Gastrocnemius medialis (tissue), 4 donors: ENCODE data around the gene PBX4. TPM values are rescaled to one million over a fixed set of nuclear protein-coding genes. Genes with fewer than 3 reads are reported as not detected.
A peak's percentile ranks its signal among the peaks of the same experiment; 100 is the strongest.

Experiments used
- ATAC-seq, 2 donors: fragments of 150-250 bp; one replicate each; pipeline ENCODE4 v1.9.1; 2016
- DNase-seq, 2 donors: peaks; one replicate each; pipeline ENCODE4 v3.0.0-alpha.2; 2019
- H3K27ac ChIP-seq, 4 donors: fragments of 200-600 bp; sonication (generic); 1 replicate in 1 of 4; 2 replicates in 3 of 4; pipeline ENCODE4 v1.5.1; 2016 to 2018; ENCODE audit warnings: mild to moderate bottlenecking in 2 of 4, moderate library complexity in 1 of 4
- H3K27me3 ChIP-seq, 3 donors: fragments of 200-600 bp; sonication (generic) in 2 of 3; 1 replicate in 1 of 3; 2 replicates in 2 of 3; pipeline versions ENCODE4 v1.5.1 to v1.6.0; 2016 to 2019; ENCODE audit warnings: mild to moderate bottlenecking in 1 of 3, moderate library complexity in 1 of 3
- H3K36me3 ChIP-seq, 2 donors: fragments of 200-600 bp; sonication (generic) in 1 of 2; one replicate each; pipeline ENCODE4 v1.5.1; 2017 to 2018
- H3K4me1 ChIP-seq, 2 donors: fragments of 200-600 bp; sonication (generic) in 1 of 2; one replicate each; pipeline ENCODE4 v1.5.1; 2016 to 2017; ENCODE audit warnings: mild to moderate bottlenecking in 2 of 2
- H3K4me3 ChIP-seq, 4 donors: fragments of 200-600 bp; sonication (generic) in 3 of 4; 1 replicate in 1 of 4; 2 replicates in 3 of 4; pipeline ENCODE4 v1.5.1; 2016 to 2019; ENCODE audit warnings: mild to moderate bottlenecking in 2 of 4
- H3K9me3 ChIP-seq, 3 donors: fragments of 200-600 bp; sonication (generic) in 2 of 3; 1 replicate in 1 of 3; 2 replicates in 2 of 3; pipeline ENCODE4 v1.5.1; 2016 to 2019
- CTCF ChIP-seq, 5 experiments: fragments of 450-650 bp in 3 of 5; fragments of 200-600 bp in 2 of 5; sonication (generic) in 2 of 5; IDR thresholded peaks in 4 of 5; conservative IDR thresholded peaks in 1 of 5; 1 replicate in 4 of 5; 2 replicates in 1 of 5; pipeline ENCODE4 v1.5.1; 2016 to 2019; ENCODE audit warnings: antibody characterized with exemption in 5 of 5, mild to moderate bottlenecking in 3 of 5, moderate library complexity in 3 of 5
- POLR2A ChIP-seq, 2 donors: fragments of 450-650 bp; IDR thresholded peaks; one replicate each; pipeline ENCODE4 v1.6.1; 2017; ENCODE audit warnings: antibody characterized with exemption in 2 of 2, mild to moderate bottlenecking in 2 of 2, moderate library complexity in 2 of 2
- in situ Hi-C, 4 donors: fragments of 200-750 bp; cut with MboI; loops; one replicate each; pipeline versions ENCODE4 v1.15.0 to v1.8.0; 2017; ENCODE audit warnings: low sequenced_read_pairs in 4 of 4
- intact Hi-C: fragments of 100-400 bp; cut with DNase I; formaldehyde crosslinking; loops from one replicate; pipeline ENCODE4 v1.15.1; 2023; ENCODE audit warnings: low total_unique reads
- total RNA-seq, 4 donors: library from RNA; depleted of rRNA; stranded (reverse); fragments of >200 nt; gene quantifications; one replicate each; pipeline versions ENCODE4 v1.1.0 to v1.2.3, GENCODE V29; 2016

The PBX4 gene
- total RNA-seq, 4 donors from 2014 or later: not detected

GRCh38 chr19:19630062-19630414 is 11.6 kb upstream of the PBX4 start:
- intact Hi-C loops: no loop called here
- Histone ChIP-seq H3K27ac (no peak overlapping the region), H3K36me3 (no peaks in the 10 kb centered on the region), H3K9me3 (no peaks in the 10 kb centered on the region), H3K27me3 (peaks cover 15 to 29% (median 24%) of the 10 kb centered on the region in 3 donors), H3K4me3 (no peak overlapping the region), H3K4me1 (no peaks in the 10 kb centered on the region)
- no peak for TF ChIP-seq CTCF (IDR thresholded peaks at IDR 0.05 in 4 of 5, conservative IDR thresholded peaks at IDR 0.05 in 1 of 5)
- no peak for TF ChIP-seq POLR2A (IDR thresholded peaks at IDR 0.05)
- in situ Hi-C loops: no loop called here
- no peak for ATAC-seq
- no peak for DNase-seq

- Histone ChIP-seq H3K36me3 (no peaks in the 10 kb centered on the region), H3K4me3 (peak overlapping the region; percentile 10 to 40 (median 24)), H3K27me3 (peaks cover 15 to 29% (median 24%) of the 10 kb centered on the region in 3 donors), H3K4me1 (no peaks in the 10 kb centered on the region), H3K9me3 (no peaks in the 10 kb centered on the region), H3K27ac (no peak overlapping the region)
- no peak for TF ChIP-seq CTCF (IDR thresholded peaks at IDR 0.05 in 4 of 5, conservative IDR thresholded peaks at IDR 0.05 in 1 of 5)
- TF ChIP-seq POLR2A (IDR thresholded peaks at IDR 0.05): no peak
- in situ Hi-C loops (no loop called here), intact Hi-C loops (no loop called here)
- DNase-seq (no peak), ATAC-seq (no peak)
These were observed 10.1 kb upstream of the PBX4 start for GRCh38 chr19:19628501-19629134.

GRCh38 chr19:19627621-19628500 is 9.4 kb upstream of the PBX4 start, which contains the start of gene LPAR2:
Gene LPAR2, minus strand, starts transcription at chr19:19628220. Its CDS starts 945 bp downstream, at chr19:19627275.
- no peaks in the 10 kb centered on the region for H3K9me3 ChIP-seq
- intact Hi-C loops: no loop called here
- no peak for TF ChIP-seq CTCF (IDR thresholded peaks at IDR 0.05 in 4 of 5, conservative IDR thresholded peaks at IDR 0.05 in 1 of 5)
- no peak for TF ChIP-seq POLR2A (IDR thresholded peaks at IDR 0.05)
- DNase-seq: no peak
- peak within 1 kb of the TSS; percentile 13 to 40 (median 36) for H3K4me3 ChIP-seq
- H3K36me3 ChIP-seq: no peaks in the 10 kb centered on the region
- no peaks in the 10 kb centered on the region for H3K4me1 ChIP-seq
- in situ Hi-C loops: no loop called here
- peaks cover 15 to 29% (median 24%) of the 10 kb centered on the region in 3 donors for H3K27me3 ChIP-seq
- no peak for ATAC-seq
- no peak within 1 kb of the TSS for H3K27ac ChIP-seq

- Histone ChIP-seq H3K4me3 (no peak overlapping the region), H3K4me1 (no peaks in the 10 kb centered on the region), H3K27me3 (peaks cover 15 to 29% (median 24%) of the 10 kb centered on the region in 3 donors), H3K27ac (no peak overlapping the region), H3K9me3 (no peaks in the 10 kb centered on the region), H3K36me3 (no peaks in the 10 kb centered on the region)
- TF ChIP-seq CTCF (IDR thresholded peaks at IDR 0.05 in 4 of 5, conservative IDR thresholded peaks at IDR 0.05 in 1 of 5) (no peak), POLR2A (IDR thresholded peaks at IDR 0.05) (no peak)
- DNase-seq (no peak), ATAC-seq (no peak)
- intact Hi-C loops: no loop called here
- in situ Hi-C loops: no loop called here
These were observed 8.3 kb upstream of the PBX4 start for GRCh38 chr19:19626516-19627472.
